HS-5 (cell line): Measurements from ENCODE around the gene EMP2.
"Not testable (repeated sequence)": the region's sequence is repeated elsewhere in the genome, so short reads cannot be mapped to it uniquely, and the experiment has no call there.

Source experiments
- DNase-seq: peaks from one replicate; pipeline ENCODE4 v3.0.0-alpha.2; 2012; ENCODE audit warnings: low read depth

The EMP2 gene

DNA sequence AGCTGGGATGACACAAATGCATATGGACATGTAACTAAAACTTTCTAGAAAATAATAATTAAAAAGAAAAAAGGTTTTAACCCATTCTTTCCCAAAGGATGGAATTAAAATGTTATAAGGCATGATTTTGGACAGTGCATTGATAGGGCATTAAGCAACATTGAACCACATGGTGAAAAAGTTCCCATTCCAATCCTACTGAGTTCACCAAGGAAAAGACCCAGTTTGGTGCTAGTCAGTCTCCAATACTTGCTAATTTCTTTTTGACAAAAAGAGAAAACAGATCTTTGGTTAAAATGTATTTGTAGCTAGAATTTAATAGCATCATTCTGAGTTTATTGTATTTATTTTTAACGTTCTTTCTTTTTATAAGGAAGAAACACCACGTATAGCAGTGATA lies 28.1 kb downstream of the EMP2 start:
- DNase-seq, result no peak

DNA sequence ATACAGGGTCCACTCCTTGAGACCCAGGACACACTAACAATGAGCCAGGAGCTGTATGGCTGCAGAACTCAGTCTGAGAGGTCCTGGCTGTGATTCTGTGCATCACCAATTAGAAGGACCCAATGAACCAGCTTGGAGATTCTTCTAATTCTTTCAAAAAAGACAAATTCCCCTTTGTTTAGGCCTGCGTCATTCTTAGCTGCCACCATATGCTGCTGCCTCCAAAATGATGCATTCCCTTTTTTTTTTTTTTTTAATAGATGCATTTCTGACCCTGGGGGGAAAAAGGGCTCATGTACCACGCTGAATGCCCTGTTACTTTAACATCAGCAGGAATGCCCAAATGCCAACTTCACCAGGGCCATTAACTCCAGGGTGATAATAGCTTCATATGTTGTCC lies 28.5 kb downstream of the EMP2 start:
- no peak for DNase-seq

DNA sequence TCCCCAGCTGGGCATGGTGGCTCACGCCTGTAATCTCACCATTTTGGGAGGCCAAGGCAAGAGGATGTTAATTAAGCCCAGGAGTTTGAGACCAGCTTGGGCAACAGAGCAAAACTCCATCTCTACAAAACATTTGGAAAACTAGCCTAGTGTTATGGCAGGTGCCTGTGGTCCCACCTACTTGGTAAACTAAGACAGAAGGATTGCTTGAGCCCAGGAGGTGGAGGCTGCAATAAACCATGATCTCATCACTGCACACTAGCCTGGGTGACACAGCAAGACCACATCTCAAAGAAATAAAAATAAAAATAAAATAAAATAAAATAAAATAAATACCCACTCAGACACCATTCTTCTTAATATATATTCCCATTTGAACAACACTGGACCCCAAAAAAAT lies 32.0 kb downstream of the EMP2 start:
- no peak for DNase-seq

GRCh38 chr16:10547708-10548107 lies 32.7 kb downstream of the EMP2 start:
- no peak for DNase-seq

- DNase-seq, result no peak
These were observed 37.0 kb downstream of the EMP2 start for GRCh38 chr16:10543231-10543977.

- DNase-seq, result no peak
These were observed 39.0 kb downstream of the EMP2 start for GRCh38 chr16:10541366-10541765.

DNA sequence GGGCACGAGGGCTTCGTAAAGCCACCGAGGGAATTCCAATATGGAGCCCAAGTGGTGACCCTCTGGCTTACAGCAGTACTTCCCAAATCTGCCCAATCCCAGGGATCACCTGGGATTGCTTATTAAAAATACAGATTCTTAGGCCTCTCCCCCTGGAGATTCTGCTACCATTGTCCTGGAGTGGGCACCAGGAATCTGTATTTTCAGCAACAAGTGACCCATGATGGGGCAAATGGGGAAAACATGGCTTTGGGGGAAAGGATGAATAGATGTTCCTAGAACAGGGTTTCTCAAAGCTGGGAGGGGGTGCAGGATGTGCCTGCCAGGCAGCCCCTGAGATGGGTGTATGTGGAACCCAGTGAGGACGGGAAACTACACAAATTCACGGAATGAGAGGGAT lies 40.6 kb downstream of the EMP2 start:
- DNase-seq, result no peak

GRCh38 chr16:10539236-10539635 lies 41.2 kb downstream of the EMP2 start:
- DNase-seq, result no peak

DNA sequence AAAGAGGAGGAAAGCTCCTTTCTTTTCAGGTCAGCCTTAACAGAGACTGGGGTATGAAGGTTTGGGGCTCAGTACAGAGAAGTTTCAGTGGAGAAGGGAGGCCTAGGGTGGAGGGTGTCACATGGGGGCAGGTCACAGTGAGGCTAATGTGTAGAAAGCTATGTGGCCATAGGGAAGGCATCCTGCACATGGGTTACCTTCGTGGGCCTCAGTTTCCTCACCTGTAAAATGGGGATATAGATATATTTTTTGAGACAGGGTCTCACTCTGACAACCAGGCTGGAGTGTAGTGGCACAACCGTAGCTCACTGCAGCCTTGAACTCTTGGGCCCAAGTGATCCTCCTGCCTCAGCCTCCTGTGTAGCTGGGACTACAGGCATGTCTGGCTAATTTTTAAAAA lies 41.8 kb downstream of the EMP2 start:
- DNase-seq, result no peak

GRCh38 chr16:10537946-10538345 lies 42.5 kb downstream of the EMP2 start:
- DNase-seq, result no peak

- DNase-seq, result no peak
These were observed 43.5 kb downstream of the EMP2 start for GRCh38 chr16:10536814-10537389.

DNA sequence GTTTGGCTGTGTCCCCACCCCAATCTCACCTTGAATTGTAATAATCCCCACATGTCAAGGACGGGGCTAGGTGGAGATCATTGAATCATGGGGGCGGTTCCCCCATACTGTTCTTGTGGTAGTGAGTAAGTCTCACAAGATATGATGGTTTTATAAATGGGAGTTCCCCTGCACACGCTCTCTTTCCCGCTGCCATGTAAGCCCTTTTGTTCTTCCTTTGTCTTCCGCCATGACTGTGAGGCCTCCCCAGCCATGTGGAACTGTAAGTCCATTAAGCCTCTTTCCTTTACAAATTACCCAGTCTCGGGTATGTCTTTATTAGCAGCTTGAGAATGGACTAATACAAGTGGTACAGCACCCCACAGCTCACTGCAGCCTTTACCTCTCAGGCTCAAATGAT lies 44.1 kb downstream of the EMP2 start:
- DNase-seq, result not testable (repeated sequence)

GRCh38 chr16:10535461-10535860 lies 44.9 kb downstream of the EMP2 start:
- no peak for DNase-seq

DNA sequence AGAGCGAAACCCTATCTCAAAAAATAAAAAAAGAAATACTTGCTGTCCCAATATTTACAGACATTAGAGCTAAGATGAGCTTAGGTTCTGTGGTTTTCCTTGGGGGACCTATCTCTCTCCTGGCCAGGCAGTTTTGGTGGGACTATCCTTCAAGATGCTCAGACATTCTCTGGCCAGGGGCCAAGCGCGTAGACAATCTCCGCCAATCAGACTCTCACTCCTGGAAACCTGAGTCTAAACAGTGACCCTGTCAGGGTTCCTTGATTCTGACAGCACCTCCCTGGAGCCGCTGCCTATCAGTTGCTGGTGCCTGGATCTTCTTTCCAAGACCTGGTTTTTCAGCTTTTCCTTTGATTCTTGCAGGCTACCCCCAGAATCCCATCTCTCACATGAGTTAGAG lies 45.6 kb downstream of the EMP2 start:
- DNase-seq, result no peak

DNA sequence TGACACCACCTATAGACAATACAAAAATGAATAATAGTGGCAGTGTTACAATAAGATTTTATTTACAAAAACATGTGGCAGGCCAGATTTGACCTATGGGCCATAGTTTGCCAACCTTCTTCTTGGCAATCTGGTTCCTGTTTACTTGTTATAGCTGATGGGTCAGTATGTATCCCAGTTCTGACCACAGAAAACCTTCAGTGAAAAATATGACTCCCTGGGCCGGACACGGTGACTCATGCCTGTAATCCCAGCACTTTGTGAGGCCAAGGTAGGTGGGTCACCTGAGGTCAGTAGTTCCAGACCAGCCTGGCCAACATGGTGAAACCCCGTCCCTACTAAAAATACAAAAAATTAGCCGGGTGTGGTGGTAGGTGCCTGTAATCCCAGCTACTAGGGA lies 46.8 kb downstream of the EMP2 start:
- not testable (repeated sequence) for DNase-seq

DNA sequence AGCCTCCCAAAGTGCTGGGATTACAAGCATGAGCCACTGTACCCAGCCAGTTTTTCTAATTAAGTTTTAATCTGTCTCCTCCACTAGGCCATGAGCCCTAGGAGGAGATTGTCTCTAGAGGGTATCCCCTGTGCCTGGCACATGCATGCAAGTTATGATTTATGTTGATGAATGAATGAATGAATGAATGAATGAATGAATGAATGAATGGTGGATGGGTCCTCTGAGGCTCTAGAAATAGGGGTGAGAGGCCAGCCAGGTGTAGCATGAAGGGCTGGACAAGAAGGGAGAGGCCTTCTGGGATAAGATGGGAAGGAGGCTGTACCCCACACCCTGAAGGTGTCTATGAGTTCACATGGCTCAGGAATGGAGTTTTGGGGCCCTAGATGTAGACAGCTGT lies 48.8 kb downstream of the EMP2 start:
- no peak for DNase-seq

- DNase-seq, result no peak
These were observed 49.7 kb downstream of the EMP2 start for GRCh38 chr16:10530685-10531084.

- no peak for DNase-seq
These were observed 50.3 kb downstream of the EMP2 start for GRCh38 chr16:10529895-10530669.

DNA sequence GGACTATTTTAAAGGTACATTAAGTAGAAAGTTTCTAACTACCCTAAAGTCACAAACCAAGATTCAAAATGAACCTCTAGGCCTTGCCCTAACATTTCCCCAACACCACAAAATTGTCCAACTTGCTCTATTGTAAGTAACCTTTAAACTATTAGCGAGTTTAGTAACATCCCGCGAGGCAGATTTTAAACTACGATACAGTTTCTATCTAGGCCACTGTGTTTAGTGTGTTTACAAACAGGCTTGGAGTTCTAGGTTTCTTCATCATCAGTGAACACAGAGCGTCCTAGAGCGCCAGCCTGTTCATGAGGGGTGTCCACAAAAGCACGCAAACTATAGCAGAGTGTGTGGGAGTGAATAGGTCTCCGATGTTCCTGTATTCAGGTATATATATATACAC lies 51.8 kb downstream of the EMP2 start:
- DNase-seq, result no peak

DNA sequence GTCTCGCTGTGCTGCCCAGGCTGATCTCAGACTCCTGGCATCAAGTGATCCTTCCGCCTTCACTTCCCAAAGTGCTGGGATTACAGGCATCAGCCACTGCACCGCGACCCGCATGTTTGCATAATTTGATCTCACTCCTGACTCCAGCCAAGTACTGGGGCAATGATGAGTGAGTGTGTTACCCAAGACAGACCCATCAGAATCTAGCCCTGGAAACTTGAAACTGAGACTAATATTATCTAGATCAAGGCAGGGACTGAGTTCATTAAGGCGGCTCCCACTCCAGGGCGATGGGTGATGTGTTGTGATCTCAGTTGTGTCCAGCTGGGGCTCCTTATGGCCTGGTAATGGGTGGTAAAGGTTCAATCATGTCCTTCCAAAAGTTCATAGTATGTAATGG lies 53.4 kb downstream of the EMP2 start:
- DNase-seq, result no peak

DNA sequence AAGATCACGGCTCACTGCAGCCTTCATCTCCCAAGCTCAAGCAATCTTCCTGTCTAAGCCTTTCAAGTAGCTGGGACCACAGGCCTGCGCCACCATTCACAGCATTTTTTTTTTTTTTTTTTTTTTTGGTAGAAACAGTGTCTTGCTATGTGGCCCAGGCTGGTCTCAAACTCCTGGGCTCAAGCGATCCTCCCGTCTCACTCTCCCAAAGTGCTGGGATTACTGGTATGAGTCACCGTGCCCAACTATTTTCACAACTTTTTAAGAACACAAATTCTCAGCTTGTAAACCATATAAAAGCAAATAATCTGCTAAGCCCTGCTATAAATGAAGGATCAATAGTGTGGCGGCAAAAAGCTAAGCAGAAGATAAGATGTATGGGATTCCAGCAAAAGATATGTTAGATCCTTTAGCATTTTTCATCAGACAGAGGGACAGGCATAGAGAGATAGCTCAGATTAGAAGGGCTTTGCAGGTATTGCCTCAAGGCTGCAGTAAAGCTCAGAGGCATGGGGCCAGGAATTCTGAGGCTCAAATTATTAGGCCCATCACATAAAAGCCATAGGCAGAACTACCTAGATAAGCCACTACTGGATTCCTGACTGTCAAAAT lies 55.1 kb downstream of the EMP2 start:
- DNase-seq, result no peak

DNA sequence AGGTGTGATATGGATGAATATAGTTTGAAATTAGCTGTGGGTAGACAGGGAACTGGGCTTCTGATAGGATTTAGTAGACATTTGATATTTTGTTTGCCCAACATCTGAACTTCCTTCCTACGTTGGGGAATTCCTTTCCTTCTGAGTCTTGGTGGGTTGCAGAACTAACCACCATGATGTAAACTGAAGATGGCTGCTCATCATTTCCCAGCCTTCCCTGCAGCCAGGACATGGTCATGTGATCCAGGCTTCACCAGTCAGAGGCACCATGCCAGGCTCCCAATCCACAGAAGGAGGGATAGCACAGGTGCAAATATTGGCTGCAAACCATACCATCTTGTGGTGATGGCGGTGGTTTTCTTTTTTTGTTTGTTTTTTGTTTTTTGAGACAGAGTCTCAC lies 57.4 kb downstream of the EMP2 start:
- no peak for DNase-seq

DNA sequence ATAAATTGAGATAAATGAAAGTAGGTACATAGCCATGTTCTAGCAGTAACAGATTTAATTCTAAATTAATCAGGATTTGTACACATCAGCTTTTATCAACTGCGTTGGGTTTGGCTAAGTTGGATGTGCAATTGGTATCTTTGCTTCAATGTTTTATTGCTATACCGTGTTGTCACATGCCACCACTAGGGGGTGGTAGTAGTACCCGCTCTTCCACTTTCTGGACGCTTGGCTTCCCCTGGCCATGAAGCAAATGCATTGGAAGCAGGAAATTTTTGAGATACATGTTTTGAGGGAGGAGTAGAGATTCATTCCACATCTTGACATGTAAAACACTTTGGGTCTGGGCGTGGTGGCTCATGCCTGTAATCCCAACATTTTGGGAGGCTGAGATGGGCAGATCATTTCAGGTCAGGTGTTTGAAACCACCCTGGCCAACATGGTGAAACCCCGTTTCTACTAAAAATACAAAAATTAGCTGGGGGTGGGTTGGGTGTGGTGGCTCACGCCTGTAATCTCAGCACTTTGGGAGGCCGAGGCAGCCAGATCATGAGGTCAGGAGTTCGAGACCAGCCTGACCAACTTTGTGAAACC lies 58.6 kb downstream of the EMP2 start:
- DNase-seq, result no peak
